Adipocyte (in vitro differentiated cells): ENCODE results near the gene DLG2.
"Not testable (repeated sequence)": the region's sequence is repeated elsewhere in the genome, so short reads cannot be mapped to it uniquely, and the experiment has no call there.

Source experiments
- DNase-seq: peaks from one replicate; pipeline ENCODE4 v3.0.0-alpha.2; 2015; ENCODE audit warnings: low read depth
- H3K27me3 ChIP-seq: replicated peaks from 2 replicates; pipeline ENCODE4 v1.7.0; 2013; ENCODE audit warnings: mild to moderate bottlenecking, low read length, moderate library complexity; ENCODE audit not compliant: control insufficient read depth, insufficient read depth
- H3K36me3 ChIP-seq: 2 replicates; pipeline ENCODE4 v1.7.0; 2013; ENCODE audit warnings: low read length, mild to moderate bottlenecking, moderate library complexity; ENCODE audit not compliant: control insufficient read depth, insufficient read depth, severe bottlenecking
- H3K4me1 ChIP-seq: 2 replicates; pipeline ENCODE4 v1.7.0; 2013; ENCODE audit warnings: mild to moderate bottlenecking, low read length, moderate library complexity; ENCODE audit not compliant: control insufficient read depth, insufficient read depth
- H3K4me3 ChIP-seq: 2 replicates; pipeline ENCODE4 v1.7.0; 2013; ENCODE audit warnings: mild to moderate bottlenecking, low read length, moderate library complexity
- H3K9ac ChIP-seq: 2 replicates; pipeline ENCODE4 v1.7.0; 2013; ENCODE audit warnings: mild to moderate bottlenecking, low read length, moderate library complexity
- H3K9me3 ChIP-seq: 2 replicates; pipeline ENCODE4 v1.7.0; 2013; ENCODE audit warnings: mild to moderate bottlenecking, low read length, moderate library complexity; ENCODE audit not compliant: control insufficient read depth

DLG2 gene

GRCh38 chr11:85266646-85267045 is 360.5 kb downstream of the DLG2 start:
- H3K36me3 ChIP-seq: no peaks in the 10 kb centered on the region
- H3K4me3 ChIP-seq: no peak overlapping the region
- DNase-seq: no peak
- H3K27me3 ChIP-seq: no peaks in the 10 kb centered on the region
- no peaks in the 10 kb centered on the region for H3K4me1 ChIP-seq
- H3K9me3 ChIP-seq: peaks cover 2% of the 10 kb centered on the region
- no peak overlapping the region for H3K9ac ChIP-seq

GRCh38 chr11:85263328-85263727 is 363.8 kb downstream of the DLG2 start:
- Histone ChIP-seq H3K9me3 (peaks cover 2% of the 10 kb centered on the region), H3K4me3 (no peak overlapping the region), H3K36me3 (no peaks in the 10 kb centered on the region), H3K9ac (no peak overlapping the region), H3K27me3 (no peaks in the 10 kb centered on the region), H3K4me1 (no peaks in the 10 kb centered on the region)
- no peak for DNase-seq

- Histone ChIP-seq H3K27me3 (no peaks in the 10 kb centered on the region), H3K4me1 (no peaks in the 10 kb centered on the region), H3K4me3 (no peak overlapping the region), H3K9ac (no peak overlapping the region), H3K9me3 (peaks cover 4% of the 10 kb centered on the region), H3K36me3 (no peaks in the 10 kb centered on the region)
- no peak for DNase-seq
Measured at GRCh38 chr11:85257837-85258236, 369.3 kb downstream of the DLG2 start.

- Histone ChIP-seq H3K27me3 (no peaks in the 10 kb centered on the region), H3K4me3 (no peak overlapping the region), H3K36me3 (no peaks in the 10 kb centered on the region), H3K4me1 (no peaks in the 10 kb centered on the region), H3K9me3 (peaks cover 4% of the 10 kb centered on the region), H3K9ac (no peak overlapping the region)
- no peak for DNase-seq
Measured at GRCh38 chr11:85256433-85256832, 370.7 kb downstream of the DLG2 start.

GRCh38 chr11:85249482-85249881 is 377.7 kb downstream of the DLG2 start:
- DNase-seq: no peak
- H3K4me3 ChIP-seq: no peak overlapping the region
- H3K36me3 ChIP-seq: no peaks in the 10 kb centered on the region
- no peaks in the 10 kb centered on the region for H3K27me3 ChIP-seq
- no peak overlapping the region for H3K9ac ChIP-seq
- H3K4me1 ChIP-seq: no peaks in the 10 kb centered on the region
- peaks cover 4% of the 10 kb centered on the region for H3K9me3 ChIP-seq

- Histone ChIP-seq H3K27me3 (no peaks in the 10 kb centered on the region), H3K4me3 (no peak overlapping the region), H3K36me3 (no peaks in the 10 kb centered on the region), H3K4me1 (no peaks in the 10 kb centered on the region), H3K9me3 (no peaks in the 10 kb centered on the region), H3K9ac (no peak overlapping the region)
- no peak for DNase-seq
Measured at GRCh38 chr11:85247797-85248196, 379.3 kb downstream of the DLG2 start.

GRCh38 chr11:85238906-85239305 is 388.2 kb downstream of the DLG2 start:
- no peaks in the 10 kb centered on the region for H3K27me3 ChIP-seq
- no peaks in the 10 kb centered on the region for H3K4me1 ChIP-seq

GRCh38 chr11:85238038-85238437 is 389.1 kb downstream of the DLG2 start:
- not testable (repeated sequence) for H3K27me3 ChIP-seq, DNase-seq, H3K36me3 ChIP-seq, H3K9ac ChIP-seq, H3K4me1 ChIP-seq, H3K4me3 ChIP-seq, H3K9me3 ChIP-seq

More at GRCh38 chr11:85238906-85239305, 388.2 kb downstream of the DLG2 start:
- no peak for DNase-seq
- no peak overlapping the region for H3K9ac ChIP-seq
- no peaks in the 10 kb centered on the region for H3K36me3 ChIP-seq
- peaks cover 7% of the 10 kb centered on the region for H3K9me3 ChIP-seq
- no peak overlapping the region for H3K4me3 ChIP-seq

GRCh38 chr11:85236211-85236610 is 390.9 kb downstream of the DLG2 start:
- Histone ChIP-seq H3K9me3 (peaks cover 8% of the 10 kb centered on the region), H3K9ac (no peak overlapping the region), H3K4me1 (no peaks in the 10 kb centered on the region), H3K27me3 (no peaks in the 10 kb centered on the region), H3K36me3 (no peaks in the 10 kb centered on the region), H3K4me3 (no peak overlapping the region)
- no peak for DNase-seq

- Histone ChIP-seq H3K4me3 (no peak overlapping the region), H3K27me3 (no peaks in the 10 kb centered on the region), H3K9ac (no peak overlapping the region), H3K9me3 (peaks cover 4% of the 10 kb centered on the region), H3K36me3 (no peaks in the 10 kb centered on the region), H3K4me1 (no peaks in the 10 kb centered on the region)
- DNase-seq: no peak
Measured at GRCh38 chr11:85232559-85232958, 394.6 kb downstream of the DLG2 start.

GRCh38 chr11:85231588-85231987 is 395.6 kb downstream of the DLG2 start:
- no peaks in the 10 kb centered on the region for H3K4me1 ChIP-seq
- no peaks in the 10 kb centered on the region for H3K27me3 ChIP-seq
- no peak overlapping the region for H3K4me3 ChIP-seq
- no peak for DNase-seq
- H3K36me3 ChIP-seq: no peaks in the 10 kb centered on the region
- no peak overlapping the region for H3K9ac ChIP-seq
- H3K9me3 ChIP-seq: peaks cover 4% of the 10 kb centered on the region

GRCh38 chr11:85229723-85230122 is 397.4 kb downstream of the DLG2 start:
- not testable (repeated sequence) for DNase-seq, H3K27me3 ChIP-seq

More at GRCh38 chr11:85229723-85230122, 397.4 kb downstream of the DLG2 start:
- not testable (repeated sequence) for H3K9ac ChIP-seq, H3K9me3 ChIP-seq, H3K36me3 ChIP-seq, H3K4me3 ChIP-seq, H3K4me1 ChIP-seq
